Activated naive CD4-positive, alpha-beta T cell treated with anti-CD3 and anti-CD28 coated beads for 36 hours (primary cell): ENCODE measurements around the gene TBC1D22B. TPM values are rescaled to one million over a fixed set of nuclear protein-coding genes. Genes with fewer than 3 reads are reported as not detected.

Source experiments
- CTCF ChIA-PET: fragments of 350-600 bp; sonication (Branson Sonifier 250); formaldehyde crosslinking; loops from one replicate; lab custom pipeline; 2021; ENCODE audit warnings: antibody characterized with exemption; lab: Charles Lee
- DNase-seq: peaks from one replicate; pipeline ENCODE4 v3.0.0-alpha.2; 2020
- H3K27ac Mint-ChIP-seq: one replicate; pipeline ENCODE4 v1.8.0; 2021; ENCODE audit warnings: mild to moderate bottlenecking, mixed read lengths
- H3K27me3 Mint-ChIP-seq: one replicate; pipeline ENCODE4 v1.8.0; 2021; ENCODE audit warnings: low read depth, mixed read lengths
- H3K36me3 Mint-ChIP-seq: one replicate; pipeline ENCODE4 v1.8.0; 2021; ENCODE audit warnings: low read depth, mixed read lengths
- H3K4me1 Mint-ChIP-seq: one replicate; pipeline ENCODE4 v1.8.0; 2021; ENCODE audit warnings: low read depth, mixed read lengths
- H3K4me3 Mint-ChIP-seq: one replicate; pipeline ENCODE4 v1.8.0; 2021; ENCODE audit warnings: mild to moderate bottlenecking, moderate library complexity, mixed read lengths
- H3K9me3 Mint-ChIP-seq: one replicate; pipeline ENCODE4 v1.8.0; 2021; ENCODE audit warnings: mixed read lengths
- intact Hi-C: fragments of 100-400 bp; cut with micrococcal nuclease; formaldehyde crosslinking; loops from one replicate; pipeline ENCODE4 v1.15.1; 2023
- total RNA-seq, 2 experiments: library from RNA; stranded (reverse); gene quantifications; one replicate each; pipeline ENCODE4 v1.2.3, GENCODE V29; 2021

TBC1D22B gene
- total RNA-seq, 2 experiments from 2014 or later: 13.4 to 15.1 TPM

DNA sequence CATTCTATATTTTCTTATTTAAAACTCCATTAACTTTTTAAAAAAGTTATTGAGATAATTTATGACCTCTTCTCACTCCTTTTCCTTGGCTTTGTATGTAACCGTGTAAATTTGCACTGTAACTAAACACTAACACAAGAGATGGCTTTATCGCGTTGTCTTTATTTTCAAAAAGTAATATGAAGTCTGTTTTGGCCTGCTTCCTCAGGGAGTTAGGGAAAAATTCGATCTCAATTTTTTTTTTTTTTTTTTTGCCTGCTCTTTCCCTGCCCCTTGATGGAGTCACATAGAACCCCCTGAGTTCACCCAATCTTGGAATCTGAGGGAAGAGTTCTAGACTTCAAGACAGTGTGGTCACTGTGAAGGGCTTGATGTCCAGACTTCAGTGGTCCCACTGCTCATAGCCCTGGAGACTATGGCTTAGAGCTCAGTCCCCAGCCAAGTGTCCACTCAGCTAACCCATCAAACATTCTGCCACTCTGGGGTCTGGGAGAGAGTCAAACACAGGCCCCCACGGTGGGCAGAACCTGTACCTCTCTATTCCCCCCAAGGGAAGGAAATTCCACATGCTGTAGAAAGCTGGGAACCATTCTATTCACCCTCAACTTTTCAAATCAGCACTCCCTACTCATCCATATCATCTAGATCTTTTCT lies 15.7 kb upstream of the TBC1D22B start:
- peaks cover 3% of the 10 kb centered on the region for H3K27me3 Mint-ChIP-seq
- no peak overlapping the region for H3K4me3 Mint-ChIP-seq
- peaks cover 39% of the 10 kb centered on the region for H3K4me1 Mint-ChIP-seq
- H3K36me3 Mint-ChIP-seq: no peaks in the 10 kb centered on the region
- CTCF ChIA-PET: interaction anchor here (0.8 to 1.4 kb wide), 2 partner anchors 18 to 32 kb away, joined by 4 to 8 read pairs; no protein-coding TSS in a partner anchor
- H3K27ac Mint-ChIP-seq: no peak overlapping the region
- DNase-seq: no peak
- no peaks in the 10 kb centered on the region for H3K9me3 Mint-ChIP-seq
- intact Hi-C loops: loop anchor here (2.0 kb wide), 1 partner anchor 131 kb away; no protein-coding TSS in a partner anchor

DNA sequence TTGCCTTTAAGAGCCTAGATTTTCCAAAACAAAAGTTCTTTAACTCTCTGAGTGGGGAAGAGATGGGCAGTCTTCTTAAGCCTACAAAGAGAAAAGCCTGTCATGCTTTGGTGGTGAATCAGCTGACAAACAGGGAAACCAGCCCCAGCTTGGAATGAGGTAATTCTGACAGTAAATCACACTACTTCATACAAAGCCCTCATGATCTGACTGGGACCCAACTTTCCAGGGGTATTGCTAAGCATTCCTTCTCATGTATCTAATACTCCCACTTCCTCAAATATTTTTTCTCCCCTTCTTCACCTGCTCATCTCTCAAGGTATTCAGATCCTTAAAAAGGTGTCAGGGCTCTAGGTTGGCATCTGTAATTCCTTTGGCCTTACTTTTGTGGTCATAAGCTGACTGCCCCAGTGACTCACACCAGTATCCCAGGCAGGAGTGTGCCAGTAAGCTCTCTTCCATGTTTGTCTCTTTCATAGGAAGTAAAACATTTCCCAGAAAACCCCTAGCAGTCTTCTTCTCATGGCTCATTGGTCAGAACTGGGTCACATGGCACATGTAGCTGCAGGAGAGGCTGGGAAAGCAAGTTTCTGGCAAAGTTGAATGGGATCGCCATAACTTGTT lies 15.0 kb upstream of the TBC1D22B start:
- Mint-ChIP-seq H3K9me3 (no peaks in the 10 kb centered on the region), H3K4me3 (no peak overlapping the region), H3K27me3 (peaks cover 3% of the 10 kb centered on the region), H3K4me1 (peaks cover 35% of the 10 kb centered on the region), H3K36me3 (no peaks in the 10 kb centered on the region), H3K27ac (peak overlapping the region; percentile 7)
- CTCF ChIA-PET: interaction anchor here (0.6 to 1.4 kb wide), 2 partner anchors 17 to 582 kb away, joined by 3 to 4 read pairs; no protein-coding TSS in a partner anchor
- intact Hi-C loops: no loop called here
- DNase-seq: peak; percentile 66

- DNase-seq: no peak
- H3K4me1 Mint-ChIP-seq: peaks cover 31% of the 10 kb centered on the region
- CTCF ChIA-PET: interaction anchor here (0.6 to 1.4 kb wide), 2 partner anchors 16 to 583 kb away, joined by 3 to 4 read pairs; no protein-coding TSS in a partner anchor
- H3K4me3 Mint-ChIP-seq: no peak overlapping the region
- H3K36me3 Mint-ChIP-seq: no peaks in the 10 kb centered on the region
- no peaks in the 10 kb centered on the region for H3K9me3 Mint-ChIP-seq
- H3K27ac Mint-ChIP-seq: no peak overlapping the region
- intact Hi-C loops: no loop called here
- peaks cover 3% of the 10 kb centered on the region for H3K27me3 Mint-ChIP-seq
Measured at GRCh38 chr6:37243131-37243815, 14.3 kb upstream of the TBC1D22B start.

- intact Hi-C loops: no loop called here
- CTCF ChIA-PET: no interaction called here
- Mint-ChIP-seq H3K4me3 (no peak overlapping the region), H3K36me3 (no peaks in the 10 kb centered on the region), H3K9me3 (no peaks in the 10 kb centered on the region), H3K4me1 (peaks cover 28% of the 10 kb centered on the region), H3K27ac (no peak overlapping the region), H3K27me3 (peaks cover 3% of the 10 kb centered on the region)
- no peak for DNase-seq
Measured at GRCh38 chr6:37243816-37244370, 13.7 kb upstream of the TBC1D22B start.

DNA sequence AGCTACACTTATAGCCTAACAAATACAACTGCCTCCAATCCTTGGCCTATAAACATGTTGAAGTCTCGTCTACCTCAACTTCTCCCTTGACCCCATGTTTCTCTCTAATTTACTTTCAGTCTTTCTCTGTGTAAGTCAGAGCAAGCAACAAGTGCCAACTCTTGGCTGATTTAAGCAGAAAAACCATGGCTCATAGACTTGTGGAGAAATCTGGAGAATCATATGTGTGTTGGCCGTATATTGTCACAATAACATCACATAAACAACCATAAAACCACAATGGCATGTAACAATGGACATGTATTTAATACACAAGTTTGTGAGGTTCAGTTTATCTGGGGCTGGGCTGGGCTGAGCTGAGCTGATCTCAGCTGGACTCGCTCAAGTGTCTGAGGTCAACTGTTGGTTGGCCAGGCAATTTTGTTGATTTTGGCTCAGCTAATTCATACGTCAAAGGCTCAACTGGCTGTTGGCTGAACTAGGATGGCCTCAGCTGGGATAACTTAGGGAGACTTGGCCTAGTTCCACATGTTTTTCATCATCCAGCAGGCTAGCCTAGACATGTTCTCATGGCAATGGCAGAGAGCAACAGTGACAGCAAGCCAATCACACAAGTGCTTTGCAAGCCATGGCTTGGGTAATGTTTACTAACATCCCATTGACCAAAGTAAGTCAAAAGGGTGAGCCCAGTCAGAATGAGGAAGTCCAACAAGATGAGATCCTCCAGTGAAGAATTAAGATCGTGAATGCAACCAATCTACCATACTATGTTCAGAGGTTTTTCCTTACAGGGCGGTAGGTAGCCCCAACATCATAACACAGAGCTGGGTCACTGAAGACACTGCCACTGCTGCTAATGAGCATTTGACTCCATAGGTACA lies 12.9 kb upstream of the TBC1D22B start:
- Mint-ChIP-seq H3K36me3 (no peaks in the 10 kb centered on the region), H3K27me3 (peaks cover 3% of the 10 kb centered on the region), H3K4me3 (no peak overlapping the region), H3K9me3 (no peaks in the 10 kb centered on the region), H3K27ac (no peak overlapping the region), H3K4me1 (peaks cover 25% of the 10 kb centered on the region)
- intact Hi-C loops: no loop called here
- DNase-seq: no peak
- CTCF ChIA-PET: interaction anchor here (1.1 kb wide), 1 partner anchor 215 kb away, joined by 3 read pairs; no protein-coding TSS in a partner anchor

DNA sequence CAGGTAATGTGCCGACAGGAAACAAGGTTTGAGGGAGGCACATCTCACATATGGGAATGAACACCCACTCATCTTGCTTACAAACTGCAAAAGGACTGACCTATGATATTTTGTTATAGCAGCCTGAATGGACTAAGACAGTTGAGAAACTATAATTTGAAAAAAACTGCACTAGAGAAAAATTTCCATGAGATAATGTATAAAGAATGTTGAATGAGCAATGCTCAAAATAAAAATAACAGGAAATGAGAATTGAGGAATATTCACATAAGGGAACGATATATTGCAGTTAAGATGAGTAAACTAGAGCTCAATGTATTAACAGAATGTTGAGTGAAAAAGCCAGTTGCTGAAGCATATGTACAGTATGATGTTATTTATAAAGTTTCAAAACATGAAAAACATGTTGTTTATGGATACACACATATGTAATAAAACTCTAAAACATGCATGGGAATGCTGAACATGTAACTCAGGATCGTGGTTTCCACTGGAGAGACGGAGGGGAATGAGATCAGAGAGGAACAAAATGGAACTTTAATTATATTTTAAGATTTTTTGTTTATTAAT lies 6.3 kb upstream of the TBC1D22B start:
- peaks cover under 1% of the 10 kb centered on the region for H3K4me1 Mint-ChIP-seq
- no peak for DNase-seq
- no peaks in the 10 kb centered on the region for H3K27me3 Mint-ChIP-seq
- no peaks in the 10 kb centered on the region for H3K36me3 Mint-ChIP-seq
- H3K27ac Mint-ChIP-seq: no peak overlapping the region
- CTCF ChIA-PET: no interaction called here
- intact Hi-C loops: no loop called here
- H3K9me3 Mint-ChIP-seq: no peaks in the 10 kb centered on the region
- H3K4me3 Mint-ChIP-seq: no peak overlapping the region

- no peaks in the 10 kb centered on the region for H3K36me3 Mint-ChIP-seq
- CTCF ChIA-PET: interaction anchor here (1.5 kb wide), 1 partner anchor 9 kb away, joined by 5 read pairs; no protein-coding TSS in a partner anchor
- H3K27me3 Mint-ChIP-seq: no peaks in the 10 kb centered on the region
- no peak for DNase-seq
- peaks cover 12% of the 10 kb centered on the region for H3K4me1 Mint-ChIP-seq
- H3K4me3 Mint-ChIP-seq: no peak overlapping the region
- H3K9me3 Mint-ChIP-seq: no peaks in the 10 kb centered on the region
- no peak overlapping the region for H3K27ac Mint-ChIP-seq
- intact Hi-C loops: no loop called here
Measured at GRCh38 chr6:37253486-37254007, 4.0 kb upstream of the TBC1D22B start.

DNA sequence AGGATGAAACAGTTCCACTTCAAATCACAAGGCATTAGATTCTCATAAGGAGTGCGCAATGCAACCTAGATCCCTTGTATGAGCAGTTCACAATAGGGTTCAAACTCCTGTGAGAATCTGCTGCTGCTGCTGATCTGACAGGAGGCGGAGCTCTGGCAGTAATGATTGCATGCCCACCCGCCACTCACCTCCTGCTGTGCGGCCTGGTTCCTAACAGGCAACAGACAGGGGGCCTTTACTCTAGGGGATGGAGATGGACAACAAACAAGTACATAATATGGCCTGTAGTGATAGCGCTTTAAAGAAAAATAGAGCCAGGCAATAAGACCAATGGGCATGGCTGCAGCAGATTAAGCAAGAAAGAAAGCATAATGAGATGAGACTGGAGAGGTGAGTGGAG lies 2.7 kb upstream of the TBC1D22B start:
- DNase-seq: no peak
- Mint-ChIP-seq H3K9me3 (no peaks in the 10 kb centered on the region), H3K27me3 (no peaks in the 10 kb centered on the region), H3K27ac (no peak overlapping the region), H3K4me1 (peaks cover 23% of the 10 kb centered on the region), H3K4me3 (no peak overlapping the region), H3K36me3 (no peaks in the 10 kb centered on the region)
- CTCF ChIA-PET: interaction anchor here (0.7 kb wide), 1 partner anchor 206 kb away, joined by 4 read pairs; no protein-coding TSS in a partner anchor
- intact Hi-C loops: loop anchor here (5.0 kb wide), 5 partner anchors 177 to 442 kb away; partner anchors contain the start of genes C6orf89, CMTR1 and MDGA1

- no peak overlapping the region for H3K27ac Mint-ChIP-seq
- DNase-seq: no peak
- peak overlapping the region; percentile 80 for H3K4me3 Mint-ChIP-seq
- H3K27me3 Mint-ChIP-seq: no peaks in the 10 kb centered on the region
- H3K9me3 Mint-ChIP-seq: no peaks in the 10 kb centered on the region
- H3K36me3 Mint-ChIP-seq: peaks cover 2% of the 10 kb centered on the region
- intact Hi-C loops: loop anchor here (1.0 to 5.0 kb wide), 9 partner anchors 16 to 440 kb away; partner anchors contain the start of genes C6orf89, CMTR1 and MDGA1
- CTCF ChIA-PET: interaction anchor here (0.8 to 1.5 kb wide), 5 partner anchors 48 to 235 kb away, joined by 3 to 4 read pairs (median 4); no protein-coding TSS in a partner anchor
- H3K4me1 Mint-ChIP-seq: peaks cover 39% of the 10 kb centered on the region
Measured at GRCh38 chr6:37256692-37257319, 766 bp upstream of the TBC1D22B start.

DNA sequence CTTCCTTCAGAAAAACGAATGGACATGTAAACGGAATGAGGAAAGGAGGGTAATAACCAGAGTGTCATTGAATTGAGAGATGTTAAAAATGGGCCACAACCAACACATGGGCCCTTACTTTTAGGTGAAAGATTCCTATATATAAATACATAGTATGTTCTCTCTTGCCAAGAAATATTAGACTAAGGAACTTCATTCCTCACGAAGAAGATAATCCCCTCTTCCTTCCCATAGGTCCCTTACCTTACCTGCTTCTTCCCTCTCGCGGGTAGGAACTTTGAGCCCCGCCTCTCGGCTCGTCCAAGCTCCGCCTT lies 295 bp upstream of the TBC1D22B start:
- Mint-ChIP-seq H3K36me3 (peaks cover 2% of the 10 kb centered on the region), H3K4me3 (peak overlapping the region; percentile 80), H3K9me3 (no peaks in the 10 kb centered on the region), H3K4me1 (peaks cover 41% of the 10 kb centered on the region), H3K27ac (peak overlapping the region; percentile 87), H3K27me3 (no peaks in the 10 kb centered on the region)
- intact Hi-C loops: loop anchor here (1.0 to 5.0 kb wide), 9 partner anchors 16 to 440 kb away; partner anchors contain the start of genes C6orf89, CMTR1 and MDGA1
- CTCF ChIA-PET: interaction anchor here (0.5 to 1.5 kb wide), 7 partner anchors 48 to 362 kb away, joined by 3 to 4 read pairs (median 3); no protein-coding TSS in a partner anchor
- no peak for DNase-seq
